HCT116 (cell line): ENCODE results near the gene RHCE. TPM values are rescaled to one million over a fixed set of nuclear protein-coding genes. Genes with fewer than 3 reads are reported as not detected.
"Not testable (repeated sequence)": the region's sequence is repeated elsewhere in the genome, so short reads cannot be mapped to it uniquely, and the experiment has no call there.

ENCODE experiments used
- ATAC-seq: fragments of 200-7000 bp; cut with Tn5 transposase; 2 replicates; pipeline ENCODE4 v1.9.1; 2020; ENCODE audit warnings: mild to moderate bottlenecking, moderate library complexity
- BruUV-seq: library from RNA; stranded (reverse); fragments of 400-500 nt; replicated peaks from 2 replicates; lab custom pipeline; 2021; lab: Mats Ljungman, UMichigan
- CTCF ChIA-PET: fragments of 300-600 bp; sonication (Branson Sonifier 250); formaldehyde crosslinking; loops from one replicate; lab custom pipeline; 2021; ENCODE audit warnings: antibody characterized with exemption; lab: Charles Lee
- POLR2A ChIA-PET: fragments of 300-600, 350-600 bp; sonication (Branson Sonifier 250); formaldehyde crosslinking; loops from one replicate; lab custom pipeline; 2021; ENCODE audit warnings: antibody characterized with exemption; lab: Charles Lee
- RAD21 ChIA-PET, 2 experiments: fragments of 300-600 bp; sonication (Branson Sonifier 250); formaldehyde crosslinking; loops; one replicate each; lab custom pipeline; 2023; ENCODE audit warnings: low total read pairs in 2 of 2; ENCODE audit not compliant: uncharacterized antibody in 2 of 2, unreplicated experiment in 2 of 2, low non-redundant PET in 1 of 2; lab: Charles Lee
- DNase-seq: peaks from one replicate; pipeline ENCODE4 v3.0.0-alpha.2; 2010; ENCODE audit warnings: low read depth, low spot score
- H2AFZ ChIP-seq: fragments of 200-600 bp; shearing (Covaris generic), sonication (generic); 2 replicates; pipeline ENCODE4 v1.6.1; 2017; ENCODE audit warnings: low read depth, mixed run types, mixed read lengths, antibody characterized with exemption, low read length; ENCODE audit not compliant: poor library complexity, severe bottlenecking
- H3K27ac ChIP-seq: 2 replicates; pipeline ENCODE4 v1.5.1; 2012; ENCODE audit warnings: low read depth, low read length
- H3K27me3 ChIP-seq: fragments of 200-600 bp; sonication (generic); 2 replicates; pipeline ENCODE4 v1.6.1; 2016; ENCODE audit warnings: mixed run types, low read length, mixed read lengths; ENCODE audit not compliant: insufficient read depth
- H3K36me3 ChIP-seq, 2 experiments: fragments of 200-500 bp in 1 of 2; fragments of 200-600 bp in 1 of 2; sonication (Bioruptor generic) in 1 of 2; sonication (generic) in 1 of 2; 2 replicates each; pipeline versions ENCODE4 v1.5.1 to v1.6.1; 2014 to 2016; ENCODE audit warnings: low read length in 2 of 2, inconsistent platforms in 1 of 2, mixed read lengths in 1 of 2, mixed run types in 1 of 2; ENCODE audit not compliant: insufficient read depth in 2 of 2, control insufficient read depth in 1 of 2
- H3K4me1 ChIP-seq, 2 experiments: fragments of 200-600 bp in 1 of 2; sonication (generic) in 1 of 2; 2 replicates each; pipeline versions ENCODE4 v1.5.1 to v1.6.1; 2012 to 2017; ENCODE audit warnings: low read length in 2 of 2, inconsistent platforms in 1 of 2, mild to moderate bottlenecking in 1 of 2, mixed read lengths in 1 of 2, mixed run types in 1 of 2, moderate library complexity in 1 of 2; ENCODE audit not compliant: insufficient read depth in 2 of 2, control insufficient read depth in 1 of 2
- H3K4me2 ChIP-seq: fragments of 200-600 bp; sonication (generic); 2 replicates; pipeline ENCODE4 v1.6.1; 2017; ENCODE audit warnings: mixed run types, low read length, mixed read lengths
- H3K4me3 ChIP-seq, 2 experiments: fragments of 200-600 bp in 1 of 2; sonication (generic) in 1 of 2; replicated peaks in 1 of 2; 2 replicates each; pipeline ENCODE4 v1.5.1; 2011 to 2016; ENCODE audit warnings: low read length in 2 of 2, control low read depth in 1 of 2, low read depth in 1 of 2, mild to moderate bottlenecking in 1 of 2, mixed read lengths in 1 of 2, mixed run types in 1 of 2
- H3K79me2 ChIP-seq: fragments of 200-600 bp; sonication (generic); 2 replicates; pipeline ENCODE4 v1.6.1; 2017; ENCODE audit warnings: mild to moderate bottlenecking, mixed run types, low read length, moderate library complexity, mixed read lengths; ENCODE audit not compliant: insufficient read depth
- H3K9ac ChIP-seq: fragments of 200-600 bp; sonication (generic); 2 replicates; pipeline ENCODE4 v1.6.1; 2016; ENCODE audit warnings: low read length, mixed read lengths
- H3K9me2 ChIP-seq: fragments of 200-600 bp; sonication (generic), shearing (Covaris generic); 2 replicates; pipeline ENCODE4 v1.6.1; 2017; ENCODE audit warnings: mixed run types, mild to moderate bottlenecking, moderate library complexity; ENCODE audit not compliant: insufficient read depth
- H3K9me3 ChIP-seq, 2 experiments: fragments of 200-500 bp in 1 of 2; fragments of 200-600 bp in 1 of 2; sonication (Bioruptor generic) in 1 of 2; sonication (generic) in 1 of 2; 2 replicates each; pipeline ENCODE4 v1.6.1; 2014 to 2017; ENCODE audit warnings: low read length in 2 of 2, mixed read lengths in 2 of 2, inconsistent platforms in 1 of 2, low read depth in 1 of 2, mild to moderate bottlenecking in 1 of 2, mixed run types in 1 of 2, moderate library complexity in 1 of 2; ENCODE audit not compliant: control insufficient read depth in 1 of 2, insufficient read depth in 1 of 2
- H4K20me1 ChIP-seq: fragments of 200-600 bp; sonication (generic), shearing (Covaris generic); 2 replicates; pipeline ENCODE4 v1.6.1; 2017; ENCODE audit warnings: mixed run types, mild to moderate bottlenecking, moderate library complexity; ENCODE audit not compliant: insufficient read depth
- intact Hi-C: fragments of 100-400 bp; cut with micrococcal nuclease; formaldehyde crosslinking; loops from 2 replicates; pipeline ENCODE4 v1.10.0; 2022
- total RNA-seq: library from RNA; stranded (reverse); gene quantifications from one replicate; pipeline ENCODE4 v1.2.1, GENCODE V29; 2021; ENCODE audit not compliant: unreplicated experiment

RHCE gene
- total RNA-seq, 1 experiment from 2014 or later, result 0.64 TPM

GRCh38 chr1:25389721-25390120, 30.9 kb downstream of the RHCE start:
- H3K9ac ChIP-seq, H3K27me3 ChIP-seq, H3K4me2 ChIP-seq, H4K20me1 ChIP-seq, DNase-seq, POLR2A ChIA-PET, H2AFZ ChIP-seq, H3K4me3 ChIP-seq, H3K9me3 ChIP-seq, RAD21 ChIA-PET, H3K27ac ChIP-seq, intact Hi-C loops, H3K4me1 ChIP-seq, ATAC-seq, H3K9me2 ChIP-seq, CTCF ChIA-PET, H3K79me2 ChIP-seq, H3K36me3 ChIP-seq, BruUV-seq: not testable (repeated sequence)

GRCh38 chr1:25388691-25389090, 31.9 kb downstream of the RHCE start:
- H3K36me3 ChIP-seq, CTCF ChIA-PET, H2AFZ ChIP-seq, POLR2A ChIA-PET, H3K27ac ChIP-seq, intact Hi-C loops, H3K4me2 ChIP-seq, H3K9ac ChIP-seq, H3K4me3 ChIP-seq, H3K79me2 ChIP-seq, H3K27me3 ChIP-seq, BruUV-seq, H3K4me1 ChIP-seq, H3K9me2 ChIP-seq, H4K20me1 ChIP-seq, H3K9me3 ChIP-seq, ATAC-seq, RAD21 ChIA-PET, DNase-seq: not testable (repeated sequence)

- POLR2A ChIA-PET, H3K9me2 ChIP-seq, H3K9me3 ChIP-seq, H3K36me3 ChIP-seq, CTCF ChIA-PET, H3K79me2 ChIP-seq, H4K20me1 ChIP-seq, H3K27ac ChIP-seq, ATAC-seq, H2AFZ ChIP-seq, H3K9ac ChIP-seq, BruUV-seq, DNase-seq, intact Hi-C loops, H3K27me3 ChIP-seq, H3K4me3 ChIP-seq, H3K4me1 ChIP-seq, RAD21 ChIA-PET, H3K4me2 ChIP-seq: not testable (repeated sequence)
Measured at GRCh38 chr1:25387096-25387495, 33.5 kb downstream of the RHCE start.

- H3K9me2 ChIP-seq, BruUV-seq, CTCF ChIA-PET, H3K9ac ChIP-seq, H3K4me3 ChIP-seq, H3K4me1 ChIP-seq, H3K27ac ChIP-seq, H3K36me3 ChIP-seq, H2AFZ ChIP-seq, intact Hi-C loops, RAD21 ChIA-PET, POLR2A ChIA-PET, DNase-seq, H3K4me2 ChIP-seq, H3K9me3 ChIP-seq, H4K20me1 ChIP-seq, H3K27me3 ChIP-seq, H3K79me2 ChIP-seq, ATAC-seq: not testable (repeated sequence)
Measured at GRCh38 chr1:25383875-25384274, 36.8 kb downstream of the RHCE start.

GRCh38 chr1:25383090-25383489, 37.5 kb downstream of the RHCE start:
- H3K9ac ChIP-seq, BruUV-seq, H3K4me3 ChIP-seq, ATAC-seq, H3K9me2 ChIP-seq, RAD21 ChIA-PET, H2AFZ ChIP-seq, H3K4me2 ChIP-seq, H3K4me1 ChIP-seq, POLR2A ChIA-PET, H3K36me3 ChIP-seq, H3K27me3 ChIP-seq, H3K27ac ChIP-seq, intact Hi-C loops, H3K9me3 ChIP-seq, H3K79me2 ChIP-seq, DNase-seq, CTCF ChIA-PET, H4K20me1 ChIP-seq: not testable (repeated sequence)
